HepG2 (cell line): ENCODE measurements around the gene CXADR. TPM values are rescaled to one million over a fixed set of nuclear protein-coding genes. Genes with fewer than 3 reads are reported as not detected.

Experiments used
- ARID3A ChIP-seq: IDR thresholded peaks from 2 replicates; pipeline ENCODE4 v1.6.1; 2012; ENCODE audit warnings: low read depth, low read length, improper control_type of control experiment
- CBX1 ChIP-seq: IDR thresholded peaks from one replicate; pipeline ENCODE4 v1.6.1; 2016; ENCODE audit warnings: antibody characterized with exemption, low read depth
- CEBPG ChIP-seq: IDR thresholded peaks from 2 replicates; pipeline ENCODE4 v1.6.1; 2016
- KIAA2018 ChIP-seq: sonication (generic); formaldehyde crosslinking; IDR thresholded peaks from 2 replicates; pipeline ENCODE4 v1.5.0; 2020; ENCODE audit warnings: mild to moderate bottlenecking, missing genetic modification reagents, borderline replicate concordance
- SNAPC2 ChIP-seq: sonication (generic); formaldehyde crosslinking; IDR thresholded peaks from 2 replicates; pipeline ENCODE4 v1.8.1; 2022; ENCODE audit warnings: mild to moderate bottlenecking, missing genetic modification reagents
- STAT6 ChIP-seq: sonication (generic); formaldehyde crosslinking; IDR thresholded peaks from 2 replicates; pipeline ENCODE4 v1.4.0; 2020; ENCODE audit warnings: missing genetic modification reagents, mild to moderate bottlenecking, borderline replicate concordance
- XBP1 ChIP-seq: sonication (generic); formaldehyde crosslinking; IDR thresholded peaks from 2 replicates; pipeline ENCODE4 v1.5.0; 2020; ENCODE audit warnings: missing genetic modification reagents
- ZBTB43 ChIP-seq: sonication (generic); formaldehyde crosslinking; conservative IDR thresholded peaks from 2 replicates; pipeline ENCODE4 v1.4.0; 2020; ENCODE audit warnings: missing genetic modification reagents
- ZFP36L2 ChIP-seq: sonication (generic); formaldehyde crosslinking; IDR thresholded peaks from 2 replicates; pipeline ENCODE4 v1.4.0; 2020; ENCODE audit warnings: missing genetic modification reagents
- ZNF570 ChIP-seq: sonication (generic); formaldehyde crosslinking; IDR thresholded peaks from 2 replicates; pipeline ENCODE4 v1.4.0; 2020; ENCODE audit warnings: mild to moderate bottlenecking, missing genetic modification reagents, borderline replicate concordance
- polyA plus RNA-seq, 8 experiments: library from polyadenylated mRNA; depleted of rRNA in 3 of 8; stranded (reverse) in 7 of 8; unstranded in 1 of 8; fragments of >200 nt; fragmentation: Illumina TruSeq in 4 of 8; extraction: Trizol in 4 of 8; gene quantifications; 2 replicates each; pipeline versions ENCODE4 v1.2.1 to v1.2.3, GENCODE V29; 2011 to 2016; ENCODE audit warnings: low read depth in 4 of 8, missing spikeins in 1 of 8, mixed read lengths in 1 of 8; ENCODE audit not compliant: insufficient read depth in 1 of 8
- total RNA-seq, 5 experiments: library from RNA; depleted of rRNA; stranded (reverse); fragments of >200 nt; fragmentation: Illumina TruSeq; extraction: Trizol; gene quantifications; 2 replicates each; pipeline ENCODE4 v1.2.3, GENCODE V29; 2016; ENCODE audit warnings: low read depth in 1 of 5
- TF ChIP-seq, protein P1 (sequence below): sonication (generic); formaldehyde crosslinking; IDR thresholded peaks from 2 replicates; pipeline ENCODE4 v1.5.0; 2020; ENCODE audit warnings: missing genetic modification reagents, mild to moderate bottlenecking, borderline replicate concordance

Gene CXADR
- total and polyA plus RNA-seq, 2 of the 13 experiments (the other 11 are each of a cell fraction or from before 2014, with no cell fraction given) = 86.8 to 110 TPM

DNA sequence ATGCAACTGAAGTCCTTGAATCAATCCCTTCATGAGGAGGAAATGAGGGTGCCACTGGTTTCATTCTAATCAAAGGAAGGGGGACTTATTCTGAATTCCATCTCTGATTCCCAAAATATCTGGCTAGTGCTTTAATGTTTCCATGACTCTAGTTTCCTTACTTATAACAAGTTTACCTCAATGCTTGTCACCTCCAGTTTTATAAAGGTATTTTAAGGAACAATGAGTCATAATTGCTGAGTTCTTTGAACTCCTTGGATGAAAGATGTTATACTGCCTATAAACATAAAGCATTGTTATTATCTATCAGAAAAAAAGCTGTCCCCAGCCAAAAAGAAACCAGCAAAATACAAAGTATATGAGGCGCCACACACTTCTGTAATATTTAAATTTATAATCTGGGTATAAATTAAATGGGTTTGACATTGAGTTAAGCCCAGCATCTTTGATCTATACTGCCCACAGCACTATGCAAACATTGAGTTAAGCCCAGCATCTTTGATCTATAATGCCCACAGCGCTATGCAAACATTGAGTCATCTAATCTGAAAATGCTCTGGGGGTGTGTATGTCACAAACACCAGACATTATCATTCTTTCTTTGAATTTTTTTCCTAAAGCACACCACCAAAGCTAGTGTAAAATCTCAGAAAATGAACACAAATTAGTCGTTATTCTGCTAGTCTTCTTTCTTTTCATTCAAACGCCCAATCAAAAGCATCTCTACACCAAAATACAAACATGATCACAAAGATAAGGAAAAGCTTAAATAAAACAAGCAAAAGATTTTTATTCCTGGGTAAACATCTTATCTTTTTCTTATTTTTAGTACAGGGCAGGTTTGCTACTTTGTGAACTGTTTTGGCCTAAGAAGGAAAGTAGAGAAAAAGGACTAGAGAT, 11.5 kb upstream of the CXADR start (continued):
- TF ChIP-seq ZBTB43 (peak; percentile 99), SNAPC2 (no peak), KIAA2018 (CRISPR knock-in tag) (no peak), ZNF570 (no peak), ARID3A (peak; percentile 100), ZFP36L2 (CRISPR knock-in tag) (no peak), CBX1 (no peak), CEBPG (CRISPR knock-in tag) (peak; percentile 87), XBP1 (CRISPR knock-in tag) (no peak), STAT6 (CRISPR knock-in tag) (0 out of 2 replicates have a peak, but pooled peaks have one; percentile 49)
- TF ChIP-seq, protein P1, sequence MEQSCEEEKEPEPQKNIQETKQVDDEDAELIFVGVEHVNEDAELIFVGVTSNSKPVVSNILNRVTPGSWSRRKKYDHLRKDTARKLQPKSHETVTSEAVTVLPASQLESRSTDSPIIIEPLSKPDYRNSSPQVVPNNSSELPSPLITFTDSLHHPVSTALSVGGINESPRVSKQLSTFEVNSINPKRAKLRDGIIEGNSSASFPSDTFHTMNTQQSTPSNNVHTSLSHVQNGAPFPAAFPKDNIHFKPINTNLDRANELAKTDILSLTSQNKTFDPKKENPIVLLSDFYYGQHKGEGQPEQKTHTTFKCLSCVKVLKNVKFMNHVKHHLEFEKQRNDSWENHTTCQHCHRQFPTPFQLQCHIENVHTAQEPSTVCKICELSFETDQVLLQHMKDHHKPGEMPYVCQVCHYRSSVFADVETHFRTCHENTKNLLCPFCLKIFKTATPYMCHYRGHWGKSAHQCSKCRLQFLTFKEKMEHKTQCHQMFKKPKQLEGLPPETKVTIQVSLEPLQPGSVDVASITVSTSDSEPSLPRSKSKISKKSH = no peak
